Activated CD8-positive, alpha-beta memory T cell treated with anti-CD3 and anti-CD28 coated beads for 4 hours (primary cell): ENCODE data around the gene SPSB4.

Experiments
- DNase-seq, 2 donors: peaks; one replicate each; pipeline ENCODE4 v3.0.0-alpha.2; 2020; ENCODE audit warnings: low read depth in 2 of 2

Gene SPSB4

DNA sequence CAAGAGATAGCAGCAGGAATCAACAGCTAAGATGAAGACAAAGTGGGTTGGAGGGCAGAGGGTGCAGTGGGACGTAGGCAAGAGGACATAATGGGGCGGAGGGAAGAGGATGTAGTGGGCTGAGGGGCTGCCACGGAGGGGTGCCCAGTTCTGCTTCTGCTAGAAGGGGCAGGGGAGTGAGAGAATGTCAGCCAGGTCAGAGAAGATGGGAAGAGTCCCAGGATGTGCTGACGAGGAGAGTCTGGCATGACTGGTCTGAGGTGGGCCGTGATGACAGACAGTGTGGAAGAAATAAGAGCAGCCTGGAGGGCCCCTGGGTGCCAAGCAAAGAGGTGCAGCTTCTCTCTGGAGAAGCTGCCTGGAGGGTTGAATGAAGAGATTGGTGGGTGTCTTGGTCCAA, 4.0 kb downstream of the SPSB4 start:
- DNase-seq: no peak

DNA sequence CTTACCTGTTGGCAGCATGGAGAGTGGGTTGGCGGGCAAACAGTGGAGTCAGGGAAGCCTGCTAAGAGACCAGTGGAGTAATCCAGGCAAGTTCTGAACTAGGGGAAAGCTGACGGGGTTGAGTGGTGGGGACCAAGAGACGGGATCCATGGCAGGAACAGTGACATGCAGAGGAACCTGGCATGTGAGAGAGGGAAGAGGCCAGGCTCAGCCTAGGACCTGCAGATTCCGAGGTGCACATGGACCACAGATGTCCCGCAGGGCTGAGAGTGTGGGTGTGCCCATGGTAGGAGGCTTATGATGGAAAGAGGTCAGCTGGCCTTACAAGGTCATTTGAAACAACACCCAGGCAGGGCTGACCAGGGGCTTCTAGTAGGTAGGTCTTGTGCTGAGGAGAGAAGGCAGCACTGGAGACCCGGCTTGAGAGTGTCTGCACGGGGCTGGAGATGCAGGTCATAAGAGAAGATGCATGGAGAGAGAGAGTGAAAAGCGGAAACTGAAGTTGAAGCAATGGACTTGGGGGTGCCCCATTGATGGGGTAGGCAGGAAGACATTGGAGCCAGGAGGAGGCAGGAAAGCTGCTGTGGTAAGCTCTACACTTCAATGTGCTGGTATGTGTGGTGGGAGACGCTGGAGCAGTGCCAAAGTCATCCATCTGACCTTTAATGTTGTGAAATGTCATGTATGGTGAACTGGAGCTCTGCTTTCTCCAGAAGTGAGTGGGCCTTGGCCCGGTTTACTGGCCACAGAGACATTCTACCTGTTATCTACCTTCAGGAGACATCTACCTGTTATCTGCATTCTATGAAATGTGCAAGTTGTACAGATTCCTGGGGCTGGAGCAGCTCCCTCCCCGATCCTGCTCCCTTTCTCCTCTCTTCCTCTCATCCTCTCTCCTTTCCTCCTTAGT, 4.6 kb downstream of the SPSB4 start:
- DNase-seq: no peak

DNA sequence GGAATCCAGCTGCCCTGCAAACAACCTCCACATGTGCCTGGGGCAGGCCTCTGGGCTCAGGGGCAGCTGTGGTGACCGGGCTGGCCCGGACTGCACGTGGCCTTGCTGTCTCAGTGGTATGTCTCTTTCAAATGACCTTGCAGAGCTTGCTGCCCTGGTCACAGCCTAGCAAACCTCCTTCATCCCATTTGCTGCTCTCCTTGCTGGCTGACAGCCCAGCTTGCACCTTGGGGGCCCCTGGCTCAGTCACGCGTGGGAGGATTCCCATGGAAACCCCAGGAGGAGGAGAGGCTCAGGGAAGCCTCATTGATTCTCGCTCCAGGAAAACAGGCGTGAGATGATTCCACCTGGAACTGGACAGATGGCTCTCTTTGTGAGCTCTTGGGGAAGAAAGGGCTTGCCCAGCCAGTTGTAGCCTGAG, 5.6 kb downstream of the SPSB4 start:
- DNase-seq: no peak

DNA sequence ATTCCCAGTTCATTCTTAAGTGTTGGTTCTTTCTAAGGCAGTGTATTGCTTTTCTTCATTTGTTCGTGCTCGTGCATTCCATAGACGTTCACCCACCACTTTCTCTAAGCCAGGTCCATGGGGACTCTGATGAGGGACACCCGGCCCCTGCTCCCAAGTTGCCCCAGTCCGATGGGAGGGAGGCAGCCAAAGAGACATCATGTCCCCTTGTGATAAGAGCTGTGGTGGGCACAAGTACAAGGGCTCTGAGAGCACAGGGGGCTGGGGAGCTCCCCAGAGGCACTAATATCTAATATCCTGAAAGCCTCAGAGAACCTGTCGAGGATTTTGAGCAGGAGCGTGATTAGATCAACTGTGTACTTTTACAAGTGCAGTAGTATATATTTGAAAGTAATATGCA, 6.3 kb downstream of the SPSB4 start:
- no peak for DNase-seq

DNA sequence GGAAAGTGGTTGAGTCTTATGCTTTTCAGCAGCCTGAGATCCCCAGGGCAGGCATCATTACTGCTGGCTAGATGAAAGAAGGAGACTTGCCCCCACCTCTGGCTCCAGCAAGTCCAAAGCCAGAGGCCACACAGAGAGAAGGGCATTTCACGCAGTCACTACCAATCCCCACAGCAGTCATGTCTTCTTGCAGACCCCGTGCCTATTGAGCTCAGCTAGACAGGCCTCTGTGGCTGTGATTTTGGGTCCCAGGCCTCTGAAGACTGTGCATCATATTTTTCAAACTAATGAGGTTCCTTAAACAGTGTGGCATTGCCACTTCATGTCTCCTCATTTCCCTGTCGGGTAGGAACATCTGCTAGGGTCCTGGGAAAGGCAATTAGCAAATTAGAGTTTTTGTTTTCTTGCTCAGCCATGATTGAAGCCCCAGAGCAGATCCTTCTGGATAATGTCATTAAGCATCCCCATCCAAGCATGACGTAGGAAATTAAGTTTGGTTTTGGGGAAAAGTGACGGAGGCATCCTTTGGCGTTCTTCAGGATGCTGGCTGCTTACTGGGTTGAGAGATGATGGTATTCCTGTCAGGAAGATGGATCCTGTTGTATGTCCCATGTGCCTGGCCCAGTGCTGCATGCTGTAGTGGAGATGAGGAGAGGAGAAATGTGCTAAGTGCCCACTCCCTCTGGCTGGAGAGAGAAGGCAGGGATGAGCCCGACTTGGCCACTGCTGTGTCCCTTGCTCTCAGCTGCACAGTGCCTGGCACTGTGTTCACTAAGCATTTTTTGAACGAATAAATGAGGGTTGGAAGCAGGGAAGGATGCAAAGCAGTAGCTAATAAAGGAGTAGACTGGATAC, 7.0 kb downstream of the SPSB4 start:
- DNase-seq: no peak

DNA sequence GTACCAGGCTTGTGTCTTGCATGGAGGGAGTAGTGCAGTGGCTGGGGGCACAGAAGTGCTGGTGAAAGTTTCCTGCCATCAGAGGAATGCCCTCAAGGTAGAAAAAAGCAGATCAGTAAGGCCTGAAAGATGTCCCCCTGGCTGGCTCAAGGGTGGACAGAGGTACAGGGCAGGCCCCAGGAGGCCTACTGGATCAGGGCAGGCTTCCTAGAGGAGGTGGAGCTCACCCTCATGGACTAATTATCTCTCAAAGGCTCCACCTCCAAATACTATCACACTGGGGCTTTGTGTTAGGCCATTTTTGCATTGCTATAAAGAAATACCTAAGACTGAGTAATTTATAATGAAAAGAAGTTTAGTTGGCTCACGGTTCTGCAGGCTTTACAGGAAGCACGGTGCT, 7.8 kb downstream of the SPSB4 start:
- no peak for DNase-seq

DNA sequence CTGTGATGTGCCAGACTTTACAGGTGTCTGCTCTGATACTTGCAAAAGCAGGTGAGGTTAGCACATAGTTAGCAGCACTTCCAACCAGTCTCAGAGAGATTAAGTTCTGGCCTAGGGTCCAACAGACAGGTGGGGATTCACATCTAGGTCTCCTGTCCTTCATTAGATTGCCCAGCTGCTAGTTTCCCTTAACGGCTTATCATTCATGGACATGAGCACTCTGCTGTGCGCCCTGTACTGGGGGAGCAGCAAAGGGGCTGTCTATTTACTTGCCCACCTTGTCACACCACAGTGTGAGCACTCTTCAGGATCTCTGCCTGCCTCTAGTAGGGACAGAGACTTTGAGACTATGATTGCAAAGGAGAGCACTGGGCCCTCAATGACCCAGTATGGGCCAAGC, 8.7 kb downstream of the SPSB4 start:
- no peak for DNase-seq

DNA sequence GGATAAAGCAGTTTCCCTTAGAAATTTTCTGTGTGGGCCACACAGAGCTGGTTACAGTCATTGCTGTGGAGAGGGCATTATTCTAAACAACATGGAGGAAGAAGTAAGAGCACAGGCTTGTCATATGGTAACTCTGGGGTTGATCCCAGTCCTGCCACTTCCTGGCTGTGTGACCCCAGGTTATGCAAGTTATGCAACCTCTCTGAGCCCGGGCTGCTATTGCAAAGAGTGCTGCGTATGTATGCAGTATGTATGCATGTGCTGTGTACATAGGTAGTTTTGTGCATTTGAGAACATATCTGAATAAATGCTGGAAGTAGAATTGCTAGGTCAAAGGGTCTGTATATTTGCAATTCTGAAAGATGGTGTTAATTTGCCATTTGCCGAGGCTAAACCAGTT, 9.2 kb downstream of the SPSB4 start:
- DNase-seq: no peak

DNA sequence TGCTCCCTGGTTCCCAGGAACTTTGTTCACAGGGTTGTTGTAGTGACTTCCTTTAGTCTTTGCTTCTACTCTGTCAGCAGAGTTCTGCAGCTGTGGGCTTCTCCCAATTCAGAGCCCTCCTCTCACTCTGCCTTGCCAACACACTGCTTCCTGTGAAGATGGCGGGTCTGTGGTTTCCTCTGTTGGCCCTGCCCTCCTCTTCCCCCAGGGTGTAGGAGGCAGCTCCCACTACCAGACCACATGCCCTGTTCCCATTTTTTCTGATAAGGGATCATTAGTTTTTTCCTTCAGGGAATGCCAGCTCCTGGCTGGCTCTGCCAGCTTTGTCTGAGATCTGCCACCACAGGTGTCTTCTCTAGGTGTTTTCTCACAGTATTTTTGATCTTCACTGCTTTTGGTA, 12.7 kb downstream of the SPSB4 start:
- no peak for DNase-seq

DNA sequence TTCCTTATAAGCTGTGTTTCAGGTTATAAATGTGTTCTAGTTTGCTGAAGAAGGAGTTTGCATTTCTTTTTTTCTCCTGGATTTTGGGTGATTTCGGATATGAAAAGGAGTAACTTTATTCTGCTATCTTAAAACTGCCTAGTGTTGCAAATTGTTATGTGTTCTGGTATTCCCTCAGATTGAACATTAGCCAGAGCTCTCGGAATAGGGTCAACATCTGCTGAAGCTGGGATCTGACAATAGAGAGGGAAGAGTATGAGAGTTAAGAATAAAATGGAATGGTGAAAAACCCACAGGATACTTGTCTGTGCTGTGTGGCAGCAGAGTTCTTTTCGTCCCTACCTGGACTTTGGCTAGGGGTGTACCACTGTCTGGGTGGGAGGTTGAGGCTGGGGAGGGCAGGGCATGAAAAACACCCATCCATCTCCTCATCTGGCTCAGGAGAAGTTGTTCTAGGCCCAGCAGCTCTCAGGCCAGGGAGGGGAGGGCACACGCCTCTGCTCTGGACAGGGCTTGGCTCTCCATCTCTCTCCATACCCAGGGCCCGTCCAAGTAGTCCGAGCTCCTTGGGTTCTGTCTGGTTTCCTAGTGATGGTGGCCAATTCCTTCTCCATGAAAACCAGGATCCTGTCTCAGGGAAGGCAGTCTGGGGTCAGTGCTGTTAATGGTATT, 13.2 kb downstream of the SPSB4 start:
- DNase-seq: no peak

DNA sequence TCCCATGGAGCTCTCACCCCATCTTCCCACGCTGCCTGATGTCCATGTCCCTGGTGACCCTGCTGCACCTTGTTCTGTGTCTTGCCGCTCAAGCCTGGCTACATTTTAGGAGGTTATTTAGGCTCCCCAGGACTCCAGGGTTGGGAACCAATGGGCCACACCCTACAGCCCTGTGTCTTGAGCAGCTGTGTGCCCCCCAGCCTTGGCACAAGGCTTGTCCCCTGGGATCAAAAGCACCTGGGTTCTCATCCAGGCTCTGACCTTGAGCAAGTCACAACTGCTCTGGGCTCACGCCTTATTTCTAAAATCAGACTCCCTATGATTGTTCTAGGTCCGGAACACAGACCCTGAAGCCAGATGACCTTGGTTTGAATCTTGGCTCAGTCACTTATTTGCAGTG, 14.1 kb downstream of the SPSB4 start:
- DNase-seq: no peak

DNA sequence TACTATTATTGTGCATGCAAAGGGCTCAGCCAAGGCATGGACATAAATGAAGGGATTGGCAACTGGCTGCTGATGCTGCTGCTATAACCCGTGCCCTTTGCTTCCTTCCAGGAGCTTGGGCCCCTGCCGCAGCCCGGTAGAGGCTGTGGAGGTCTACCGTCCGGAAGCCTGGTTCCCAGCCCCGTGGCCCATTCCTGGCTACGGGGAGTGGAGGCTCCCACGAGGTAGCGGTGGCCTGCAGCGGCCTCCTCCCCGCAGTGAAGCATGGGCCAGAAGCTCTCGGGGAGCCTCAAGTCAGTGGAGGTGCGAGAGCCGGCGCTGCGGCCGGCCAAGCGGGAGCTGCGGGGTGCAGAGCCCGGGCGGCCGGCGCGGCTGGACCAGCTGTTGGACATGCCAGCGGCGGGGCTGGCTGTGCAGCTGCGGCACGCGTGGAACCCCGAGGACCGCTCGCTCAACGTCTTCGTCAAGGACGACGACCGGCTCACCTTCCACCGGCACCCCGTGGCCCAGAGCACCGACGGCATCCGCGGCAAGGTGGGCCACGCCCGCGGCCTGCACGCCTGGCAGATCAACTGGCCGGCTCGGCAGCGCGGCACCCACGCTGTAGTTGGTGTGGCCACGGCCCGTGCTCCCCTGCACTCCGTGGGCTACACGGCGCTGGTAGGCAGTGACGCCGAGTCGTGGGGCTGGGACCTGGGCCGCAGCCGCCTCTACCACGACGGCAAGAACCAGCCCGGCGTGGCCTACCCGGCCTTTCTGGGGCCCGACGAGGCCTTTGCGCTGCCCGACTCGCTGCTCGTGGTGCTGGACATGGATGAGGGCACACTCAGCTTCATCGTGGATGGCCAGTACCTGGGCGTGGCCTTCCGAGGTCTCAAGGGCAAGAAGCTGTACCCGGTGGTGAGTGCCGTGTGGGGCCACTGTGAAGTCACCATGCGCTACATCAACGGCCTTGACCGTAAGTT, 15.0 kb downstream of the SPSB4 start:
- DNase-seq: no peak

DNA sequence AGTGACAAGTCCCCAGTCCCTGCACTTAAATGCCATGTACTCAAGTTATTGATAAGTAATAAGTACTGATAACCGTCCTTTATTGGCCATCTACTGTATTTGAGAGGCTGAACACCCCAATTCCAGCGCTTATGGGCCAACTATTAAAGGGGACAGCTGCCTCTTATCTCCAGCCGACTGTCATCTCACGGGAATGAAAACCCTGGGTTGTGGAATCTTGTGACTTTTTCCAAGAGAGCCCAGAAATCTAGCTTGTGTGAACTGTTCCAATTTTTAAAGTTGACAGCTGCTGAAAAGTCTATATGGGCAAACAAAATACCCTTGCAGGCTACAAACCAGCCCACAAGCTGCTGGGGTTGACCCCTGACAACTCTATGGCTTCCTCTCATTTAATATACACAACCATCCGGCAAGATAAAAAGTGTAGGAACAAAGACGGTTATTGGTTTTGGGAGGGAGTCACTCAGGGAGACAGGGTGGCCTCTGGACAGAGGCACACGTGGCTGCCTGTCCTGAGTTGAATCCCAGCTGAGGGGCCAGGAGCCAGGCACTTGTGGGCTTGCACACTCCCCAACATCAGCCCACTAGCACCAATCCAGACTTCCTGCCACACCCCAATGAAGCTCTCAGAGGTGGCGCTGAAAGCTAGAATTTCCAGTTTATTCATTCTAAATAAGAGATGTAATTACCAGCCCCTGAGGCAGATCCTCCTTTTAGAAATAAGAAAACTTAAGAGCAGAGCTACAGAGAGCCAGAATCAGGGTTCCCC, 16.2 kb downstream of the SPSB4 start:
- no peak for DNase-seq

DNA sequence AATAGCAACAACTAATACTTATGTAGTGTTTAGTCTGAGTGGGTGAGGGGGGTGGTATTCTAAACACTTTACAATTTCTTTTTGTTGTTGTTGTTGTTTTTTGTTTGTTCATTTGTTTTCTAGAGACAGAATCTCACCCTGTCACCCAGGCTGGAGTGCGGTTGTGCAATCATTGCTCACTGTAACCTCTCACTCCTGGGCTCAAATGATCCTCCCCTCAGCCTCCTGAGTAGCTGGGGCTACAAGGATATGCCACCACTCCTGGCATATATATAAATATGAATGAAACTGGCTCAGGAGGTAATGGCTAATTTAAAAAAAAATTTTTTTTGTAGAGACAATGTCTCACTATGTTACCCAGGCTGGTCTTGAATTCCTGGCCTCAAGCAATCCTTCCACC, 19.1 kb downstream of the SPSB4 start:
- DNase-seq: no peak

DNA sequence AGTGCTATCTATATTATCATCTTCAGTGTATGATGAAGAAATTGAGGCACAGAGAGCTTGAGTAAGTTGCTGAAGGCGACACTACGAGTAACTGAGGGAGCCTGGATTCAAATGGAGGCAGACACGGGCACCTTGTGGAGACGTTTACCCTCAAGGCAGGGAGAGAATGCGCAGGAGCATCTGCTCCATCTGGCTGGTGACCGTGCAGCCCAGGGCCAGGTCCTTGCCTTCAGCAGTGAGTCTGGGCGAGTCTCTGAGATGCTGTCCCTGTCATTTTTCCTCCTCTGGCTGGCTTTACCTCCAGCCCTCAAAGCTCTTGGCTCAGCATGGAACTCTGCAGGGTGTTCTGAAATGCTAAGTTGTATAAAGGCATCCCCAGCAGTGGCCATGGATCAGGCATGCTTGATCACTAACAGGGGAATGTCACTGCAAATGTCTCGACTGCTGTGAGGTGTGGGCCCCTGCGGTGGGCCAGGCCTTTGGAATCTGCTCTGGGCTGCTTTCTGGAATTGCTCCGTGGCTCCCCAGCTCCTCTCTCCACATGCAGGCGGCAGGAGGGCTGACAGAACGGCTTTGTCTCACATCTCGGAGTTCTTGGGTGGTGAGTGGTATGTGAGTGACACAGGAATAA, 19.7 kb downstream of the SPSB4 start:
- no peak for DNase-seq

DNA sequence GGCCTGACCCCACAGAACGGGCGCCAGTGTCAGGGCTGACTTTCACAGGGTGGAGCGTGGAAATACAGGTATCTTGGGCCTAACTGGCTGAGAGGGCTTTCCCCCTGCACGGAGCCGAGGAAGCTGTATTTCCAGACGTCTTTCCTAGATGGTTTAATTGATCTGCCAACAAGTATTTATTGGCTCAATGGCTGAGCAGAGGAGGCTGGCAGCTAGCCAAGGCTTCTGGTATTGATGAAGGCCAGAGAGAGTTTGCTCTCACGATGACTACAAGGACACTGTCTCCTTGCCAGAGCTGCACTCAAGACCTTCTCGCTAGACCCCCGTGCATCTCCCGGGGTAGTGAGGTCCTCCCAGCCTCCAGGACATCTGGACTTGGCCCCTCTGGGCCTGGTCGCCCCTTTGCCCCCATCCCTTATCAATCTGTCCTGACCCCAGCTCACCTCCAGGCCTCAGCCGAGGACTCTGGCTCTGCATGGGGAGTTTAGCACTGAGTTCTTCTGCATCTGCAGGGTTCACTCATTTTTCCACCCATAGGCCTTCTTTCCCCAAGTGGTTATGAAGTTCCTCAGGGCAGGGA, 20.6 kb downstream of the SPSB4 start:
- DNase-seq: no peak

DNA sequence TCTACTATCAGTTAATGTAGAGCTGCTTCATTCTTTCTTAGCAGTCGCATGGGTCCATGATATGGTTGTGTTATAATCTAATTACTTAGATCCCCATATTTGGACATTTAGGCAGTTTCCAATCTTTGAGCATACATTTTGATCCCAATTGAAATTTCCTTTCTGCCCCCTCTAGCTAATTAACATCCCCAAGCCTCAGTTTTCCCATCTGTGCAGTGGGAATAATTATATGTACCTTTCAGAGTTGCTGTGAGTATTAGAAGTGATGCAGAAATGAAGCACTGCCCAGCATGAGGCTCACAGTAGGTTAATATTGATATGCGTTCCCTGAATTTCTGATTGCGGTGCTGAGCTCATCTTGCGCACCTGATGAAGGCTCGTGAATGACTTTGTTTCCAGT, 21.8 kb downstream of the SPSB4 start:
- DNase-seq: no peak

DNA sequence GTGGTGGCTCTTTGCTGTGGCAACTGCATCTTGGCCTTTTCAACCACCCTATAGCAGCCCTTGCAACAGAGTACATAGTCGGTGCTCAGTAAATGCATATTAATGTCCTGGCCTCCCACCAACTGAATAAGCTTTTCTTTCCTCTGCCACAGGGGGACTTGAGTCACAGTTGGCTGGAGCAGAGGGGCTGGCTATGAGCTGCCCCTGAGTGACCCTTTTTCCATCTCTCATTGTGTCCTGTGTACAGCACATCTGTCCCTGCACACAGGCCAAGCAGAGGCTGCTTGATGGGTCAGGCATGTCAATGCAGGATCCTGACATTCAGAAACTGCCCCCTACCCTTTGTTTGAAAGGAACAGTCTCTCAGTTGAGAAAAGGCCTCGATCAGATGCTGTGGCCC, 22.4 kb downstream of the SPSB4 start:
- DNase-seq: no peak

DNA sequence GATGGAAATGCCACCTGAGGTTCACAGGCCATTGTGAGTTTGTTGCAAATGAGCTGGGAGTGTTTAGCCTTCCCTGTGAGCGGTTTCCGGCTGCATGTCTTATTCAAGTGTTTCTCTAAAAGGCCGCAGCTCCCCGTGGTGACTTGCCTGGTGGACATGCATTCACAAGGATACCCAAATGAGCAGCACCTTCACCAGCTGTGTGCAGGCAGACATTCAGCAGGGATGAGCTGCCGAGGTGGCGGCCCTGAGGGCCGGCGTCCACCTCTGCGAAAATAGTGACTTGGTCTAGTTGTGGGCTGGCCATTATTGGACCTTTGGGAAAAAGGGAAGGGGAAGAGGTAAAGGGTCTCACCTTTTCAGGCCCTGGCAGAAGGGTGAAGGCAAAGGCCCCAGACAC, 23.4 kb downstream of the SPSB4 start:
- DNase-seq: no peak
